Esophagus muscularis mucosa (tissue), 4 donors: Measurements from ENCODE around the gene SYNE1. TPM values are rescaled to one million over a fixed set of nuclear protein-coding genes. Genes with fewer than 3 reads are reported as not detected.

ENCODE experiments used
- DNase-seq: peaks from one replicate; pipeline ENCODE4 v3.0.0-alpha.2; 2017; ENCODE audit errors: extremely low spot score
- H3K27ac ChIP-seq, 4 donors: fragments of 200-600 bp; sonication (generic); replicated peaks in 1 of 4; 1 replicate in 3 of 4; 2 replicates in 1 of 4; pipeline ENCODE4 v1.5.1; 2016 to 2019; ENCODE audit warnings: mild to moderate bottlenecking in 1 of 4
- H3K27me3 ChIP-seq, 4 donors: fragments of 200-600 bp; sonication (generic); one replicate each; pipeline versions ENCODE4 v1.5.1 to v1.6.0; 2016 to 2019
- H3K36me3 ChIP-seq, 4 donors: fragments of 200-600 bp; sonication (generic); one replicate each; pipeline ENCODE4 v1.5.1; 2016 to 2019
- H3K4me1 ChIP-seq, 4 donors: fragments of 200-600 bp; sonication (generic); one replicate each; pipeline ENCODE4 v1.5.1; 2016 to 2019
- H3K4me3 ChIP-seq, 4 donors: fragments of 200-600 bp; sonication (generic); 1 replicate in 2 of 4; 2 replicates in 2 of 4; pipeline ENCODE4 v1.5.1; 2016 to 2019; ENCODE audit warnings: mild to moderate bottlenecking in 4 of 4, moderate library complexity in 1 of 4
- H3K9me3 ChIP-seq, 4 donors: fragments of 200-600 bp; sonication (generic); 1 replicate in 3 of 4; 2 replicates in 1 of 4; pipeline ENCODE4 v1.5.1; 2016 to 2019
- EP300 ChIP-seq: sonication (generic); formaldehyde crosslinking; IDR thresholded peaks from one replicate; pipeline ENCODE4 v1.6.1; 2017; ENCODE audit warnings: antibody characterized with exemption
- POLR2A ChIP-seq: fragments of 450-650 bp; IDR thresholded peaks from one replicate; pipeline ENCODE4 v1.6.1; 2017; ENCODE audit warnings: antibody characterized with exemption, moderate library complexity, mild to moderate bottlenecking, low read depth
- POLR2AphosphoS5 ChIP-seq, 2 donors: sonication (generic); formaldehyde crosslinking; IDR thresholded peaks; one replicate each; pipeline ENCODE4 v1.6.1; 2017; ENCODE audit warnings: antibody characterized with exemption in 2 of 2
- WGBS: methylation state at CpG from one replicate; pipeline ENCODE4 v1.1.5; 2018; 5-methylcytosine and 5-hydroxymethylcytosine counted together
- intact Hi-C: fragments of 100-400 bp; cut with DNase I; formaldehyde crosslinking; loops from one replicate; pipeline ENCODE4 v1.15.1; 2023
- total RNA-seq, 4 donors: library from RNA; depleted of rRNA; stranded (reverse); fragments of >200 nt; gene quantifications; one replicate each; pipeline versions ENCODE4 v1.1.0 to v1.2.1, GENCODE V29; 2016
- TF ChIP-seq, protein P1 (sequence below), 3 experiments: fragments of 200-600 bp in 2 of 3; fragments of 450-650 bp in 1 of 3; sonication (generic) in 2 of 3; IDR thresholded peaks; one replicate each; pipeline ENCODE4 v1.5.1; 2017 to 2019; ENCODE audit warnings: antibody characterized with exemption in 3 of 3, mild to moderate bottlenecking in 2 of 3, moderate library complexity in 1 of 3

Gene SYNE1
- total RNA-seq, 4 donors from 2014 or later, result 151 to 196 (median 170) TPM

DNA sequence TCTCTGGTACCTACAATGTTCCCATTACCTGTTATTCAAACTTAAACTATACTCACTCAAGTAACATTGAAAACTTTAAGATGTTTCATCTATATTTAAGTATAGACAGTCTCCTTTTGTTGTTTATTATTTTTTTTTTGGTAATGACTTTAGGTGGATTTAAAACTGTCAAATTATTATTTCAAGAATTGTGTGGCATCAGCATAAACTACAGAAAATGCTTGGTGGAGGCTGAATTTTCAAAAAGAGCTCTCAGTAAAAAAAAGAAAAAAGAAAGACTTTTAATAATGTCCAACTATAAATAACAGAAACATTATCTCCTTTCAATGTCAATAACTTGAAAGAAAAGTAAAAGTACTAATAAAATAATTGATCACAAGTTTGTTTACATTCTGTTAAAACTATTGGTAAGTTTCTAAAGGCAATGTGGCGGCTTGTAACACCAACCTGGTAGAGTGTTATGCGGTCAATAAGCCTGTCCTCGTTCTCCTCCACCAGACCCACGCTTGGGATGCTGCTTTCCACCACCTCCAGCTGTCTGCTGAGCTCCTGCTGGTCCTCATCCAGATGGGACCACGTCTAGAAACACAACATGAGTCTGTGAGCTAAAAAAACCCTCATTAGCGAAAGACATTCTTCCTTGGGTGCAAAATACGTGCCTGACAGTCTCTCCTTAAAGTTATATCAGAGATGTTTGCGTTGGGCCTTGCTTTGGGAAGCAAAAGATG, 400.6 kb downstream of the SYNE1 start:
- intact Hi-C loops, result no loop called here
- 85% methylated on average over 8 of the region's 8 CpGs for WGBS
- H3K9me3 ChIP-seq, result no peaks in the 10 kb centered on the region
- DNase-seq, result no peak
- no peak for TF ChIP-seq EP300
- no peak for TF ChIP-seq POLR2A
- TF ChIP-seq, protein P1, sequence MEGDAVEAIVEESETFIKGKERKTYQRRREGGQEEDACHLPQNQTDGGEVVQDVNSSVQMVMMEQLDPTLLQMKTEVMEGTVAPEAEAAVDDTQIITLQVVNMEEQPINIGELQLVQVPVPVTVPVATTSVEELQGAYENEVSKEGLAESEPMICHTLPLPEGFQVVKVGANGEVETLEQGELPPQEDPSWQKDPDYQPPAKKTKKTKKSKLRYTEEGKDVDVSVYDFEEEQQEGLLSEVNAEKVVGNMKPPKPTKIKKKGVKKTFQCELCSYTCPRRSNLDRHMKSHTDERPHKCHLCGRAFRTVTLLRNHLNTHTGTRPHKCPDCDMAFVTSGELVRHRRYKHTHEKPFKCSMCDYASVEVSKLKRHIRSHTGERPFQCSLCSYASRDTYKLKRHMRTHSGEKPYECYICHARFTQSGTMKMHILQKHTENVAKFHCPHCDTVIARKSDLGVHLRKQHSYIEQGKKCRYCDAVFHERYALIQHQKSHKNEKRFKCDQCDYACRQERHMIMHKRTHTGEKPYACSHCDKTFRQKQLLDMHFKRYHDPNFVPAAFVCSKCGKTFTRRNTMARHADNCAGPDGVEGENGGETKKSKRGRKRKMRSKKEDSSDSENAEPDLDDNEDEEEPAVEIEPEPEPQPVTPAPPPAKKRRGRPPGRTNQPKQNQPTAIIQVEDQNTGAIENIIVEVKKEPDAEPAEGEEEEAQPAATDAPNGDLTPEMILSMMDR (IDR thresholded peaks at IDR 0.05), result no peak
- TF ChIP-seq POLR2AphosphoS5 (IDR thresholded peaks at IDR 0.05), result no peak
- peaks cover 34 to 90% (median 80%) of the 10 kb centered on the region in 4 donors for H3K36me3 ChIP-seq
- no peaks in the 10 kb centered on the region for H3K27me3 ChIP-seq
- no peak overlapping the region for H3K27ac ChIP-seq
- no peak overlapping the region for H3K4me3 ChIP-seq
- H3K4me1 ChIP-seq, result peaks cover 12 to 16% (median 13%) of the 10 kb centered on the region in 4 donors

DNA sequence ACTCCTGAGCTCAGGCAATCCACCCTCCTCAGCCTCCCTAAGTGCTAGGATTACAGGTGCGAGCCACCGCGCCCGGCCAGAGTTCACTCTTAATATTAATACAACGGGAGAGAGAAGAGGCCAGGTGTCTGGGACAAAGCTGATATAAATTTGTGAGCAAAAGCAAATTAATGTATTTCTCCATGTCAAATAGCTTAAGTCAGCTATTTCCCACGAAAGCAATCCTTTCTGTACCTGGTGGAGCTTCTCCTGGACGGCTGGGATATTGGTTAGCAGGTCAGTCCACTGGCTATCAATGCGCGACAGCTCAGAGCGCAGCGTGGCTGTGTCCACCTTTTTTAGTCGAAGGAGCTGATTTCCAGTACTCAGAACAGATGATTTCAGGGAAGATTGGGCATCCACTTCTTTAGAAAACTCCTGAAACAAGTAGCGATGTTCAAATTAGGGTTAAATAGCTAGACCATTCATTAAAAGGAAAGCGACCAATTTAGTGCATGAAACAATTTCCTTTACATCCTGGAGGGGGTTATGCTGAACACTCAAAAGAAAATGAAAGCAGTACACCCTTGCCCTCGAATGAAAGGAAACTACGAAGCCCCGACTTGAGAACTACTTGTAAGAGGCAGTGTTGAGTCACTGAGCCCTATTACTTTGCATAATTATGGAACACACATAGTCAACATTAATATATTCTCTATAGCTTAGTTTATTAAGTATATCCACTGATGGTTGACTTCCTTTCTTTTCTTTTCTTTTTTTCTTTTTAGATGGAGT, 403.4 kb downstream of the SYNE1 start:
- WGBS, result 93% methylated on average over 17 of the region's 17 CpGs
- no peaks in the 10 kb centered on the region for H3K9me3 ChIP-seq
- peak overlapping the region; percentile 17 to 42 (median 33) for H3K27ac ChIP-seq

DNA sequence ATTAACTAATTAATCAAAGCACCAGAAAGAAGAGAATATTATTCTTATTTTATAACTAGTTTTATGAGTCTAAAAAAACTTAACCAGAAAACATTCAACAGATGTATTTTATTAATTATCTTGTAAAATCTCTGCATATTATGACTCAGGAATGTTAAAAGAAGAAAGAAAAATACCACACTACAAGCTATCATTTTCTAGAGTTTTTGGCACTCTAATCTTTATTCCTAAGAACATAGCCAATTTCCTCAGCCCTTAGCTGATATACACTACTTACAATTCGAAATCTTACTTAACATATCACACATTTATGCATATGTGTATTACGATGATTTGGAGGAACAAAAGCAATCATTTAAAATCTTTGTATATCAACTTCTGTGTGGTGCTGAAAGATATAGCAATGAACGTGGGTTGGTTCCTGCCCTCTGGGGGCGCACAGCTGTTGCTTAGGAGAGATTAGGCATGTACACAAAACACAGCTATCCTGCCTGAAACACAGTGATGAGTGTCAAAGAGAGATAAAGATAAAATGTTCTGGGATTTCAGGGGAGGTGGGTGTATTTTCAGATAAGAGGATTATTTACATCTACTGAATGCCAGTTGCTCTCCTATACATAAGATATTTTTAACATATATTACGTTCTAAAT, 404.5 kb downstream of the SYNE1 start:
- 44% methylated on average over 5 of the region's 5 CpGs for WGBS
- TF ChIP-seq POLR2A (no peak), EP300 (no peak), POLR2AphosphoS5 (IDR thresholded peaks at IDR 0.05) (no peak)
- TF ChIP-seq, protein P1 (IDR thresholded peaks at IDR 0.05), result no peak
- Histone ChIP-seq H3K27ac (peak overlapping the region in 3 of 4 donors; percentile 28 to 42 (median 38)), H3K9me3 (no peaks in the 10 kb centered on the region), H3K4me1 (peaks cover 15 to 31% (median 24%) of the 10 kb centered on the region in 4 donors), H3K27me3 (no peaks in the 10 kb centered on the region), H3K36me3 (peaks cover 28 to 83% (median 59%) of the 10 kb centered on the region in 4 donors), H3K4me3 (no peak overlapping the region)
- intact Hi-C loops, result no loop called here
- no peak for DNase-seq

More for the DNA sequence above, 403.4 kb downstream of the SYNE1 start:
- H3K27me3 ChIP-seq, result no peaks in the 10 kb centered on the region
- no peak overlapping the region for H3K4me3 ChIP-seq
- TF ChIP-seq, protein P1 (IDR thresholded peaks at IDR 0.05), result no peak
- no peak for TF ChIP-seq EP300
- no peak for TF ChIP-seq POLR2AphosphoS5 (IDR thresholded peaks at IDR 0.05)
- TF ChIP-seq POLR2A, result no peak
- intact Hi-C loops, result no loop called here
- peaks cover 31 to 90% (median 68%) of the 10 kb centered on the region in 4 donors for H3K36me3 ChIP-seq
- no peak for DNase-seq
- H3K4me1 ChIP-seq, result peaks cover 15 to 26% (median 21%) of the 10 kb centered on the region in 4 donors

DNA sequence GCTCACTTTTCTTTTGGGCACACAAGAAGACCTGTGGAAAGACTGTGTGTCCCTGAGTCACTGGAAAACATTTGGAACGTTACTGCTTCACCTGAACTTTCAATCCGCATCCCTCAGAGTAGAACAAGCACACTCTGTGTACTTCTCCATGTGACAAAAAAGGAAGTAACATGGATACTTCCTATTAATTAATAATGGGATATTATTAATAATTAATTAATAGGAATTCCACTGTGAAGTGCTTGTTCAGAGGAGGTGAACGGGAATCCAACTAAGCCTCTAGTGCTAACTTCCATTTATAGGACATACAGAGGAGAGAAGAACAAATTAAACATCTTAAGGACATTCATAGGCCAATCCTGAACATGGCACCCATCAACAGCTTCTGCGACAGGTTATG, 407.8 kb downstream of the SYNE1 start:
- Histone ChIP-seq H3K9me3 (no peaks in the 10 kb centered on the region), H3K36me3 (peaks cover 16 to 62% (median 33%) of the 10 kb centered on the region in 4 donors), H3K4me1 (peaks cover 15 to 55% (median 41%) of the 10 kb centered on the region in 4 donors), H3K27ac (peak overlapping the region in 1 of 4 donors; percentile 19), H3K27me3 (no peaks in the 10 kb centered on the region), H3K4me3 (no peak overlapping the region)
- no peak for DNase-seq
- intact Hi-C loops, result no loop called here
- no peak for TF ChIP-seq POLR2AphosphoS5 (IDR thresholded peaks at IDR 0.05)
- TF ChIP-seq EP300, result no peak
- no peak for TF ChIP-seq POLR2A
- TF ChIP-seq, protein P1 (IDR thresholded peaks at IDR 0.05), result no peak
- 74% methylated on average over 4 of the region's 4 CpGs for WGBS
